NCI-H345 (cell line): ENCODE measurements around the gene NDUFS2.

Experiments
- DNase-seq: peaks from one replicate; lab custom pipeline; 2025; lab: John Stamatoyannopoulos, UW

Gene NDUFS2

DNA sequence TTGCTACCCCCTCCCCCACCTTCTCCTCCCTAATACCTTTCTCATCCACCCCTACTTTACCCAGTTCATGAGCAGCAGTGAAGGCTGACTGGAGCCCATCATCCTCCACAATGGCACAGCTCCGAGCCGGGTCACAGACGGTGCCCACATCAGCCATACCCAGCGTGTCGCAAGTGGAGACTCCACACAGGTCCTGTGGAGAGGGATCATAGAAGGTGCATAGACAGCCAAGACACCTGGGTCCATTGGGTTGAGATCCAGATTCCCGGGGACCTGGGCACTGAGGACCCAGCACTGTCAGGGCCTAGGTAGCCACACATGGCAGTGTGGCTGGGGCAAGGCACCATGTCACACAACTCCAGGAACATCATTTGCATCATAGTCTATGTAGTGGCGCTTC, 6.1 kb upstream of the NDUFS2 start:
- DNase-seq = no peak

DNA sequence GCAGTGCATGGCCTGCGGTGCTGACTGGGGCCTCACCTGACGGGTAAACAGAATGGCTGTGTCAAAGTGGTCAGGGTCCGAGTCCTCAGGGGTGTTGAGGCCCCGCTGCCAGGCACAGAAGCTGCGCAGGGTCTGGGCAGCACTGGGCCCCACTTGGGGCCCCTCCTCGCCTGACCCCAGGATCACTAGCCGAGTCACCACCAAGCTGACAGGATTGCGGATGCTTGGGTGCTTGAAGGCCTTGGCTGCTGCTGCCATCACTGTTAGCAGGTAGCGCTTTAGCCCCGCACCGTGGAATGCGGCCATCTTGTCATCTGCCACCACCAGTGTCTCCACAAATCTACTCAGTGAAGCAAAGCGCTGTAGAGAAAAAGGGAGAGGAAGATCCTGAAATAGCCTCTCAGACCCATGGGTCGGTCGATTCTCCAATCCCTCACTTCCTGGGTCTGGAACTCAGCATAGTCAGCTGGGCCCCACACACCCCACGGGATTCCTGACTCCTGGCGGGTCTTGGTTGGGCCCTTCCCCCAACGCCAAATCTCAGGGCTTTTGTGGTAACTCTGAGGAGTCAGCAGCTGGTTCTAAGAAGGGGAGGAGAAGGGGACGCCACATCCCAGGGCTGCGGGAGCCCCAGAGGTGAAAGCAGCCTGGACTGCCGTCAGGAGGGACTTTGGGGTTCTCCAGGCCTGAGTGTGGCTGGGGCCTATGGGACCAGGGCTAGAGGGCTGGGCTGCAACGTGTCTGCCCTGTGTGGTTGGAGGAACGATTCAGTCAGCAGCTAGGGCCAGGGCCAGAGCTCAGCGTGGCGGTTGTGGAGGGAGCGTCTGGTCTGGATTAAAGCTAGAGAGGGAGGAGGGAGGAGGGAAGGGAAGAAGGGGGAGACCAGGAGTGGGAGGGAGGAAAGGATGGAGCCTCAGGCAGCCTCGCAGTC, 5.4 kb upstream of the NDUFS2 start:
- DNase-seq = no peak

DNA sequence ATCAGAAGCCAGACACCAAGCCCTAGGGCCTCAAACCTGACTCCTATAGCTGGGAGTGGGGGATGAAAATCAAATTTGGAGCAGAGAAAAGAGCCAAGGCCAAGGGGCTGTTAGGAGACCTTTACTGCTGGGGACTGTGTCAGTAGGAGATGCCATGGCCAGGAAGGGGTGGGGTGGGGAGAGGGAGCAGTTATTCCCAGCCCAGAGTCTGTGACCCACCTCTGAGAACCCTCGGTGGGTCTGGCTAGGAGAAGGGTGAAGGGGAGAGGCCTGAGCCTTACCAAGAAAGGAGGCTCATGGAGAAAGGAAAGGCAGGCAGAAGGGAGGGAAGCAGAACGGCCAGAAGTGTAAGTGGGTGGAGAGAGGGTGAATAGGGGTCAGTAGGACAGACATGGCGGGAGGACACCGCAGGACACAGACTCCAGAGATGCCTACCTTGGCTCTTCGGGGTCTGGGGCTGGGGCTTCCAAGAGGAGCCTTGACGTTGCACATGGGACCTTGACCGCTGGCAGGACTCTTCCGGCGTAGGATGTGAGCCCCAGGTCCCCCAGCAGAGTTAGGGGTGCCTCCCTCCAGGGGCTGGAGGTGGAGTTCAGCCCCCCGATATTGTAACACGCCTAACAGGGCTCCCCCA, 4.5 kb upstream of the NDUFS2 start:
- no peak for DNase-seq

DNA sequence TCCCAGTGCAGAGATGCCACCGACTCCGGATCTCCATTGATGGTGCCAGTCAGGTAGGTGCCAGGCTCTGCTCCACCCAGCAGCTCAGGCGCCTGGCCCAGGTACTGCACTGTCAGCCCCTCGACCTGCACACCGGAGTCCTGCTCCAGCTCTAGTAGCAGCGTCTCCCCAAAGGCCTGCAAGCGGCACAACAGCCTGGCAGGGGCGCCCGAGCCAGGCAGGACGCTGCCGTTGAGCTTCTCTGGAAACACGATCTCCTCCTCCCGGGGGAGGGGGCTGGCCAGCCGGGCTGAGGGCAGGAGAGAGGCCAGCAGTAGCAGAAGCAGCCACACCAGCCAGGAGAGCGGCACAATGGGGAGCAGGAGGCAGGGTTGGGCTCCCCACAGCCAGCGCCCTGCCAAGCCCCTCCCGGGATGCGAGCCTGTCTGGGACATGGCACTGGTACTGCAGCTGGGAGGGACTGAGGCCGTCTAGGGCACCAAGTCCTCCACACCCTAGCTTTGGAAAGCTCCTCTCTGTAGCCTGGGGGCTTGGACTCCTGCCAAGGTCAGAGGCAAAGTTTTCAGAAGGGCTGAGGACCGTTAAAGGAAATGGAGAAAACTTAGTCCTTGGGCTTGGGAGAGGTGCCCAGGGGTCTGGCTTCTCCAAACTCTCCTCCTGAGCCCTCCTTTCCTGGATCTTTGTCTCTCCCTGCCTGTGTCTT, 3.8 kb upstream of the NDUFS2 start:
- DNase-seq = peak; percentile 18

DNA sequence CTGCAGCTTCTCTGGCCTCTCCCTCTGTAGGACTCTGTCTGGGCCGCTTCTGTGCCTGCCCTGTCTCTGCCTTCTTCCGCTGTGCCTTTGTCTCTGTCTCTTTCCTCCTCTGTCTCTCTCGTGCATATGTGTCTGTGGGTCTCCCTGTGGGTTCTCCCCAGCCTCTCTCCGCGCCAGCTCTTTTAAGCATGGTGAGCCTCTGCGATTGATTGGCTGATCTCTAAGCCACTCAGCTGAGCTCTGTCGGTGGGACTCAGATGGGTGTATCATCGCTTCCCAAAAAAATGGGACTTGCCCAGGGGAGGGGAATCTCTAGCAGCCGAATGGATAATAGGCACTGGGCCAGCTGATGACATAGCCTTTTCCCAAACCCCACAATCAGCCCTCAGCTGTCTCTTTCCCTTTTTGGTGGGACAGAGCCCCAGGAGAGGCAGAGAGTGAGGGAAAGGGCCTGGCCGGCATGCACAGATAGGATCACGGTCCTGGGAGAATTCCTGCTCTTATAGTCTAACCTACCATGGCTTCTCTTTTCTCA, 3.2 kb upstream of the NDUFS2 start, which contains the start of gene ADAMTS4:
Gene ADAMTS4, minus strand, starts transcription at position 158 of the 535 bp plus-strand sequence. CDS start 427 bp downstream, outside the sequence.
- DNase-seq = no peak

DNA sequence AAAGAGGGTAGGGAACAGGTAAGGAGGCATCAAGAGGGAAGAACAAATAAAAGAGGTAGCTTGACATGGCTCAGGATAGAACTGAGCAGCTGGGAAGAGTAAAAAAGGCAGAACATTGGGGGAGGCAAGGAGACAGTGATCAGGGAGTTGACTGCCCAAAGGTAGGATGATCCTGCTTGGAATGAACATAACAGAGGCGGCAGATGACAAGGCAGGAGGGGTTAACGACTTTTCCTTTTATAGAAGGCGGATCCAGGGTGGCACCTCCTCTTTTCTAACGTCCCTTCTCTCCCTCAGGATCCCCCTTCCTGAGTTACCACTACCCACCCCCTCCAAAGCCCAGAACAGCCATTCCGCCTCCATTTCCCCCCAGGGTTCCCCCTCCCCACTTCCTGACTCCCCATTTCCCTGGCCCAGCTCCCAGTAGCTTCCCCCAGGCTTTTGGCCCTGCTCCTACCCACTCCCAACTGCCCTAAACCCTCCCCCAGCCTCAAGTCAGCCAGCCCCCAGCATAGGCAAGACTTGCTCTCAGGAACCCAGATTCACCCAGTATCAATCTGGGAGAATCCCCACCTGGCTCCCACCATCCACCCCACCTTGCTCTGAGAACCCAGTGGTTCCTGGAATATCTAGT, 2.5 kb upstream of the NDUFS2 start:
- DNase-seq = no peak

DNA sequence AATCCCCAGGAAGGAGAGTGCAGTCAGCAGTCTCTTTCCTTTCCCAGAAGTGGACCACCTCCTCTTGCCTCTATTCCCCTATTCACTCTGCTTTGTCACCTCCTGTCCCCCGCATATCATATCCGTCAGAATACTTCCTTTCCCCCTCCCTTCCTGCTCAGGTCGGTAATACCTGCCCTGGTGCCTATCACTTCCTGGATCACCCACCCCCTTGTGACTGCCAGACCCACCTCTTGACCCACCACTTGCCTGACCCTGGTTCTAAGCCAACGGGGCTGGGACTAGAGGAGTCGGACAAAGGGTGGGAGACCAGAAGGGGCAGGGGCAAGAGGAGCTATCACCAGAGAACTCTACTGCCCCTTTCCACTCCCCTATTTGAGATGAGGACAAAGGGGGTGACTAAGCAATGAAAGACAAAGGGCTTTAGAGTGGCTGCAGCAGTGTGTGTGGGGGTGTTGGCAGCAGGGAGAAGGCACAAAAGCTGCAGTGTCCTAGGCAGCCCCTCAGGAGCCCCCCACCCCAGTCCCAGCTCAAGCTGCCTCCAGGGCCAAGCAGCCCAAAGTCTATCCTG, 1.7 kb upstream of the NDUFS2 start:
- no peak for DNase-seq

DNA sequence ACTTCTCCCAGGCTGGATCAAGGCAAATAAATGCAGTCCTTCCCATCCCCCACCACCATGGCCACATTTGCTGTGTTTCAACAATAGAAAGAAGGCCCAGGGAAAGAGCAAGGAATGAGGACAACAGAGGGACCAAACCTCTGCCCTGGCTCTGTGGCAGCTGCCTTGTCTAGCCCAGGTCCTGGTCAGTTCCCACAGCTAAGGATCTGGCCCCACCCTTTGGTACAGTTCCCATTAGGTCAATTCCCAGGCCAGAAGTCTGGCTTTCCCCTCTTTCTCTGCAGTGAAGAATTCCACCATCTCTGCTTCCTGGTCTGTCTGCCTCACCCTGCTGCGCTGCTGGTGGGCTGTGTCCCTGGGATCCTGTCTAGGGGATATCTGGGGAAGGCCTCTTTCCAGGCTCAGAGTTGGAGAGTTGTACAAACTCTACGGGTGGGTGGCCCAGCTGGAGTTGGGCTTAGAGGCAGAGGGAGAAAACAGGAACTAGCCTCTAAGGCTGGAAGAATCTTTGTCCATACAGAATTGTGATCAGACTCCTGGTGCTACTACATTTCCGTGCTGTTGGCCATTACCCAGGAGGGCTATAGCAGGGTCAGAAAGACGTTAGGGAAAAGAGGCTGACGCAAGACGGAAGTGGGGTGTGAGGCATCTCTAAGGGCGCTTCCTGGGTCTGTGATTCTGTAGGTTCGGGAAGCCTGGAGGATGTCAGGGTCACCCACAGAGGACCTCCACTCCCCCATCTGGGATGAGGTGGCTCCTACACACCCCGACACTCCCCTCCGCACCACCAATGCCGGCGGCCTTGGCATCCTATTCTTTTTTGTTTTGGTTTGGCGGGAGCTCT, 953 bp upstream of the NDUFS2 start:
- DNase-seq = no peak

DNA sequence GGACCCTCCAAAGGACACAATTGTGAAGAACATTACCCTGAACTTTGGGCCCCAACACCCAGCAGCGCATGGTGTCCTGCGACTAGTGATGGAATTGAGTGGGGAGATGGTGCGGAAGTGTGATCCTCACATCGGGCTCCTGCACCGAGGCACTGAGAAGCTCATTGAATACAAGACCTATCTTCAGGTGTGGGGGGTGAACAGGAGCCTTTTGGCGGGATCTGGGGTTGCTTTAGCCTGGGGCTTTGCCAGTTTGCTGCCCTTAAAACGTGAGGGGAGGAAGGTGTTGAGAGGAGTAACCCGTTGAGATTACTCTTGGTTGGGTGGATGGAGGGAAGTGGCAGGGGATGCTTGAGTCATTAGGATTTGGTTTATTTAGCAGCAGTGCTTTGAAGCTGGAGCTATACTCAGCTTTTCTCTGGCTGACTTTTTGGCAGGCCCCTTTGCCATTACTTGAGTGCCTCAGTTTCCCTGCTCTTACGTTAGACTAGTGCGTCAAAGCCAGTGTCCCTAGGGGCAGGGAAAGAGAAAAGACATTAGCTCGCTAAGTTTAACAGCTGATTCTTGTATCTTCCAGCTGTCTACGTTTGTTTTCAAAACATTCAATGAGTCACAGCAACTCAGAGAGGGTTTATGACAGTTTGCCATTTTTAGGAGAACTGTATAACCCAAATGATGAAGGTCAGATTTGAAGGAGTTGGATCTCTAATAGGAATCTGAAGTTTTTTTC, 4.4 kb downstream of the NDUFS2 start:
- DNase-seq = no peak

DNA sequence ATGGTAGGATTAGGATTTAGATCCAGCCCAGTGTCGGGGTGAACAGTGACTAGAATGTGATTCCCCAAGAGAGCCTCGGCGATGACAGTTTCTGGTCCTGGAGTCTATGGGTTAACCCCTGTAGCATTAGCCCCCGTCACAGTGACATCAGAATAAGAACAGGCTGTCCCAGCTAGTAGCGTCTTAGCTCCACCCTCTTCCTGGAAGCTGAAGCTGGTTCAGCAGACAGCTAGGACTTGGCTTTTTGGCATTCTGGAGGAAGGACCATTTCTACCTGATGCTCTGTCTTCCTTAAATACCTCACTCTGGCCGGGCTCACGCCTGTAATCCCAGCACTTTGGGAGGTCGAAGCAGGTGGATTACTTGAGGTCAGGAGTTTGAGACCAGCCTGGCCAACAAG, 5.0 kb downstream of the NDUFS2 start:
- no peak for DNase-seq

DNA sequence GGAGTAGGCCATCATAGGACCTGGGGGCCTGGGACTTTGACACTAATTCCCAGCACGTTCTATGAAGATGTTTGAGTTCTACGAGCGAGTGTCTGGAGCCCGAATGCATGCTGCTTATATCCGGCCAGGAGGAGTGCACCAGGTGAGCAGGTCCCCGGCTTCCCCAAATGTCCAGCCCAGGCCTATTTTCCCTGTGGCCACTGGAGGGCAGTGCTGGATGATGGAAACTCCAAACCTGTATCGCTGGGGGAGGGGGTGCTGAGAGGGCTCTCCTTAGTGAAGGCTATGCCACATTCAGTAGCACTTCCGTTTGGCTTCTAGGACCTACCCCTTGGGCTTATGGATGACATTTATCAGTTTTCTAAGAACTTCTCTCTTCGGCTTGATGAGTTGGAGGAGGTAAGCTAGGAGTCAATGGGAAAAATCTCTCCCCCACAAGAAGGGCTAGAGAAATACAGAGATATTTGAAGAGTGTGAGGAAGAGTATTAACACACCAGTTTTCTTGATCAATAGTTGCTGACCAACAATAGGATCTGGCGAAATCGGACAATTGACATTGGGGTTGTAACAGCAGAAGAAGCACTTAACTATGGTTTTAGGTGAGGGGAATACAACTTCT, 7.7 kb downstream of the NDUFS2 start:
- peak; percentile 67 for DNase-seq

DNA sequence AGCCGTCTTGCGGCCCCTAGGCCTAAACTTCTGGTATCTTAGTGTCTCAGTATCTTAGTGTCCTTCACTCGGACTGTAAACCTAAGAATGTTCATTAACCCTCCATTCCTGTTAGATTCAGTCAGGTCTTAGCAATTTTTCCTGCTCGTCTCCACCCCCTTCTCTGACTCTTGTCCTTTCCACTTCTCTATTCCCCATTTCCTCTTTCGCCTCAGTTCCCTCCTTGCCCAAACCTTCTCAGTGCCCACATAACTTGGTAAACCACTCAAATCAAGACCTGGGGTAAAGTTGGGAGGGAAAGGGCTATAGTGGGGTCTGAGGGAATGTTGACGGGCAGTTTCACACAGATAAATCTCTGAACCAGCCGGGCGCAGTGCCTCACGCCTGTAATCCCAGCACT, 12.2 kb downstream of the NDUFS2 start:
- no peak for DNase-seq

DNA sequence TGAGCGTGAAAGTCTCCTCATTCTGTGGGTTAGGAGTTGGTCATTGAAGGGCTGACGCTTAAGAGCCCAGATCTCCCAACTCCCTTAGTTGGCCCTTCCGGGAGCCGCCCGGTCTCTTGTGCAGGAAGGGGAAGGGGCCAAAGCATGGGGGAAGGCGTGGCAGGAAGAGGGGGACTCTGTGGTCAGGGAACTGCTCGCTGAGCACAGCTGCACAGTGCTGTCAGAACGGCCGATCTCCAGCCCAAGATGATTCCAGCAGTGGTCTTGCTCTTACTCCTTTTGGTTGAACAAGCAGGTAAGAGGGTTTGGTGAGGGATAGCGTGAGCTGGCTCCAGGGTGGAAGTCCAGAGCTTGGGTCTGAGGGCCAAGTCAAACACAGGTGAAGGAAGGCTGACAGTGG, 12.9 kb downstream of the NDUFS2 start, which contains the start of gene FCER1G:
Gene FCER1G, plus strand, starts transcription at position 220 of the 400 bp plus-strand sequence. Its CDS starts 27 bp downstream, at position 247.
- DNase-seq = no peak

DNA sequence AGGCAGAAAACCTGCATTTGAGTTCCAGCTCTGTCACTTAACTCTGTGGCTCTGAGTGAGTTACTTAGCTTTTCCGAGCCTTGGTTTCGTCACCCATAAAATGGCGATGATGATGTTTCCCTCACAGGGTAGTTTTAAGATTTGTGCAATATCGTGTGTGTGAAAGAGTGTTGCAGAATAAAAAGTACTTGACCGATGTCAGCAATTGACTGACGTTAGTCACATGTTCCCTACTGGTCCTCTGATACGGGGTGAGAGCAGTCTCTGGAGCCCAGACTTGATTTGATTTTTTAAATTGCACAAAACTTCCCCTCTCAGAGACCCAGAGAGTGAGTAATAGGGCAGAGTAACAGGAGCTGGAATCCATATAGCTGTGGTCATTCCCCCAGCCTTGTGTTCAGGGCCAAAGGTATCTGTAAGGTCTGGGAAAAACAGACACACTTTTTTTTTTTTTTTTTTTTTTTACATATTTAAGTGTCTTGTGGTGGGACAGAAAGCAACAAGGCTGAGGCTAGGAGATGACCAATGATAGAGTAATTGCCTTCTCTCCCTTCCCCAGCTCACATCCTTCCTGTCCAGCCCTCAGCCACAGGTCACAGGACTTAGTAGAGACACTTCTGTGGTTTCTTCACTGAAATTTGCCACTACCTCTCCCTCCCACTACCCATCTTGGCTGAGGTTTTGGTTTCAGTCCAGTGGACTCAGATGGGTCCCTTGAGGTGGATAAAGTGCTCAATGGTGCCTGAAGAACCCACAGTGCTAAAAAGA, 15.0 kb downstream of the NDUFS2 start:
- DNase-seq = no peak

DNA sequence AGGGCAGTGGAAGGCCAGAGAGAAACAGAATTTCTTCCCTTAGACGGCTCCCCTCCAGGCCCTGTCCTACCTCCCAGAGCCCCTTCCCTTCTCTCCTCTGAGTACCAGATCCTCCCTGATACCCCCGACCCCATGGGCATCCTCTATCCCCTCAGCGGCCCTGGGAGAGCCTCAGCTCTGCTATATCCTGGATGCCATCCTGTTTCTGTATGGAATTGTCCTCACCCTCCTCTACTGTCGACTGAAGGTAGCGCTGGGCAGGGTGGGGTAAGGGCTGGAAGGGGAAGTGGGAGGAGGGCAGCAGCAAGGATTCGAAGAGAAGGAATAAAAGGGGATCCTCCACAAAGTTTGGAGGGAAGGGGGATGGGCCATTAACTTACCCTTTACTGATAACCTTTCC, 15.7 kb downstream of the NDUFS2 start:
- DNase-seq = no peak

DNA sequence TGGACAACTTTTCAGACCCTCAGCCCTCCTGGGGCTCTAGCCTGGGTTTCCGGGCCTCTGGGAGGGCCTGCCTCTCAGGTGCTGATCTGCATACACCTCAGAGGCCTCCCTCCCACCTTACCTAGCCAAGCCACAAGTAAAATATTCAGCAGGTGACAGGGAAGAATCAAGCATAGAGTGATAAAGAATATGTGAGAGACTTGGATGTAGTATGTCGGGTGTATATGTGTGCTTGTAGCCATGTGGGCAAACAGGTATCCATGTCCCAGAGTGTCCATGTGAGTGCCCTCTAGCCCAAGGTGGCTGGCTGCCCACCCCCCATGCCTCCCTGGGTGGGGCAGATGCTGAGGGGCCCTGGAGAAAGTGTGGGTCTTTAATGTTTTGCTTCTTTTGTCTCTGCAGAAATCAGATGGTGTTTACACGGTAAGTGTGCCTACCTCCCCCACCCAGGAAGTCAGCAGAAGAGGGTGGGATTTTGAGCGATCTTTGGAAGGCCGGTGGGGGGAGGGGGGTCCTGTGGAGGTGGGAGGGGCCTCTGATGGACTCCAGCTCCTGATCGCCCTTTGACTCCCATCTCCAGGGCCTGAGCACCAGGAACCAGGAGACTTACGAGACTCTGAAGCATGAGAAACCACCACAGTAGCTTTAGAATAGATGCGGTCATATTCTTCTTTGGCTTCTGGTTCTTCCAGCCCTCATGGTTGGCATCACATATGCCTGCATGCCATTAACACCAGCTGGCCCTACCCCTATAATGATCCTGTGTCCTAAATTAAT, 16.3 kb downstream of the NDUFS2 start:
- DNase-seq = no peak

DNA sequence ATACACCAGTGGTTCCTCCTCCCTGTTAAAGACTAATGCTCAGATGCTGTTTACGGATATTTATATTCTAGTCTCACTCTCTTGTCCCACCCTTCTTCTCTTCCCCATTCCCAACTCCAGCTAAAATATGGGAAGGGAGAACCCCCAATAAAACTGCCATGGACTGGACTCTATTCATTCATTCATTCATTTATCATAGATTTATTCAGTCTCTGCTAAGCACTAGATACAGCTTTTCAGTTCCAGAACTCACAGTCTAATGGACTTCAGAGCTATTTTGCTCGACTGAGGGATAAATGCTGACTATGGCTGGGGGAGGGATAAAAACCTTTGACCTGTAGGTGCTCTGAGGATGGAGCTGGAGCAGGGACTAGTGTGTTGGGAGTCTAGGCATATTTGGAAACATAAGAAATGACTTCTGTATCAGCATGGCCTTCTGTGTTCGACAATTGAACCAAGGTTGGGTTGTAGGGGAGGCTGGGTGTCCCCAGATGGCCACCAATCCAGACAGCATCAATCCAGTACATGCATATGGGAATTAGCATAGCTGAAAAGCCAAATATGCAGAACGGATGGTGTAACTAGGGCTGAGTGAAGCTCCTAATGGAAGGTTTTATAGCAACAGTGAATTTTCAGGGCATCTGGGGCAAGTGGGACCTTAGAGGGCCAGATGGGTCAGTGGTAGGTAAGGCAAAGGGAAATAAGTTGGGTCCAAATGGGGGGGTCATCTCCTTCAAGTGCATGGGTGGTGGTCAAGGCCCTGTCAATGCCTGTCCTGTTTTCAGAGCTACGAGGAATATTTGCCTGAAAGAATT, 17.1 kb downstream of the NDUFS2 start:
- DNase-seq = no peak
